ENCODE data around the gene TFAP2E.
"Not testable (repeated sequence)": the region's sequence is repeated elsewhere in the genome, so short reads cannot be mapped to it uniquely, and the experiment has no call there.

TFAP2E gene

GRCh38 chr1:35571263-35571662 is 1.9 kb upstream of the TFAP2E start:
- no peak for TF ChIP-seq CTCF (IDR thresholded peaks at IDR 0.05; ENCODE audit: control insufficient read depth, extremely low read depth, insufficient read depth)
- no peak for DNase-seq (ENCODE audit: low read depth)
- H3K4me3 ChIP-seq (ENCODE audit: low read depth, low read length): no peak overlapping the region

GRCh38 chr1:35572296-35572695 is 818 bp upstream of the TFAP2E start:
- TF ChIP-seq CTCF (IDR thresholded peaks at IDR 0.05; ENCODE audit: control insufficient read depth, extremely low read depth, insufficient read depth): no peak
- no peak overlapping the region for H3K4me3 ChIP-seq (ENCODE audit: low read depth, low read length)

GRCh38 chr1:35574125-35574654 is 1.1 kb downstream of the TFAP2E start:
- H3K4me3 ChIP-seq (ENCODE audit: low read depth, low read length): no peak overlapping the region
- TF ChIP-seq CTCF (IDR thresholded peaks at IDR 0.05; ENCODE audit: control insufficient read depth, extremely low read depth, insufficient read depth): no peak
- no peak for DNase-seq (ENCODE audit: low read depth)

More at GRCh38 chr1:35572296-35572695, 818 bp upstream of the TFAP2E start:
- no peak for DNase-seq (ENCODE audit: low read depth)

- H3K4me3 ChIP-seq (ENCODE audit: low read depth, low read length): peak overlapping the region; percentile 32; the same call in 1 of the 2 replicates
- DNase-seq (ENCODE audit: low read depth): peak; percentile 78
- no peak for TF ChIP-seq CTCF (IDR thresholded peaks at IDR 0.05; ENCODE audit: control insufficient read depth, extremely low read depth, insufficient read depth)
Measured at GRCh38 chr1:35574655-35575415, 1.7 kb downstream of the TFAP2E start.

- TF ChIP-seq CTCF (IDR thresholded peaks at IDR 0.05; ENCODE audit: control insufficient read depth, extremely low read depth, insufficient read depth): no peak
- peak overlapping the region; percentile 32; the same call in 1 of the 2 replicates for H3K4me3 ChIP-seq (ENCODE audit: low read depth, low read length)
- no peak for DNase-seq (ENCODE audit: low read depth)
Measured at GRCh38 chr1:35575416-35575958, 2.4 kb downstream of the TFAP2E start.

GRCh38 chr1:35576061-35576765 is 3.1 kb downstream of the TFAP2E start:
- TF ChIP-seq CTCF (IDR thresholded peaks at IDR 0.05; ENCODE audit: control insufficient read depth, extremely low read depth, insufficient read depth): no peak
- H3K4me3 ChIP-seq (ENCODE audit: low read depth, low read length): no peak overlapping the region
- DNase-seq (ENCODE audit: low read depth): no peak

- H3K4me3 ChIP-seq (ENCODE audit: low read depth, low read length); DNase-seq (ENCODE audit: low read depth): not testable (repeated sequence)
Measured at GRCh38 chr1:35576766-35577070, 3.6 kb downstream of the TFAP2E start.
